Measurements from ENCODE around the gene MORC2.

MORC2 gene

GRCh38 chr22:30948930-30949342 lies 19.6 kb downstream of the MORC2 start:
- no peaks in the 10 kb centered on the region for H3K27me3 ChIP-seq (ENCODE audit: insufficient read depth, poor library complexity, severe bottlenecking)
- DNase-seq (ENCODE audit: low read depth in 1 of 2, low spot score in 1 of 2) = no peak
- TF ChIP-seq, protein P1, sequence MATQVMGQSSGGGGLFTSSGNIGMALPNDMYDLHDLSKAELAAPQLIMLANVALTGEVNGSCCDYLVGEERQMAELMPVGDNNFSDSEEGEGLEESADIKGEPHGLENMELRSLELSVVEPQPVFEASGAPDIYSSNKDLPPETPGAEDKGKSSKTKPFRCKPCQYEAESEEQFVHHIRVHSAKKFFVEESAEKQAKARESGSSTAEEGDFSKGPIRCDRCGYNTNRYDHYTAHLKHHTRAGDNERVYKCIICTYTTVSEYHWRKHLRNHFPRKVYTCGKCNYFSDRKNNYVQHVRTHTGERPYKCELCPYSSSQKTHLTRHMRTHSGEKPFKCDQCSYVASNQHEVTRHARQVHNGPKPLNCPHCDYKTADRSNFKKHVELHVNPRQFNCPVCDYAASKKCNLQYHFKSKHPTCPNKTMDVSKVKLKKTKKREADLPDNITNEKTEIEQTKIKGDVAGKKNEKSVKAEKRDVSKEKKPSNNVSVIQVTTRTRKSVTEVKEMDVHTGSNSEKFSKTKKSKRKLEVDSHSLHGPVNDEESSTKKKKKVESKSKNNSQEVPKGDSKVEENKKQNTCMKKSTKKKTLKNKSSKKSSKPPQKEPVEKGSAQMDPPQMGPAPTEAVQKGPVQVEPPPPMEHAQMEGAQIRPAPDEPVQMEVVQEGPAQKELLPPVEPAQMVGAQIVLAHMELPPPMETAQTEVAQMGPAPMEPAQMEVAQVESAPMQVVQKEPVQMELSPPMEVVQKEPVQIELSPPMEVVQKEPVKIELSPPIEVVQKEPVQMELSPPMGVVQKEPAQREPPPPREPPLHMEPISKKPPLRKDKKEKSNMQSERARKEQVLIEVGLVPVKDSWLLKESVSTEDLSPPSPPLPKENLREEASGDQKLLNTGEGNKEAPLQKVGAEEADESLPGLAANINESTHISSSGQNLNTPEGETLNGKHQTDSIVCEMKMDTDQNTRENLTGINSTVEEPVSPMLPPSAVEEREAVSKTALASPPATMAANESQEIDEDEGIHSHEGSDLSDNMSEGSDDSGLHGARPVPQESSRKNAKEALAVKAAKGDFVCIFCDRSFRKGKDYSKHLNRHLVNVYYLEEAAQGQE (IDR thresholded peaks at IDR 0.05; ENCODE audit: insufficient replicate concordance, low read depth) = no peak
- TF ChIP-seq GABPA (IDR thresholded peaks at IDR 0.05; ENCODE audit: low read depth) (no peak), CTCF (IDR thresholded peaks at IDR 0.05; ENCODE audit: insufficient read depth, low read length) (no peak), SPI1 (IDR thresholded peaks at IDR 0.05; ENCODE audit: borderline replicate concordance, low read depth) (no peak), POLR2AphosphoS5 (IDR thresholded peaks at IDR 0.05; ENCODE audit: low read depth) (no peak)

DNA sequence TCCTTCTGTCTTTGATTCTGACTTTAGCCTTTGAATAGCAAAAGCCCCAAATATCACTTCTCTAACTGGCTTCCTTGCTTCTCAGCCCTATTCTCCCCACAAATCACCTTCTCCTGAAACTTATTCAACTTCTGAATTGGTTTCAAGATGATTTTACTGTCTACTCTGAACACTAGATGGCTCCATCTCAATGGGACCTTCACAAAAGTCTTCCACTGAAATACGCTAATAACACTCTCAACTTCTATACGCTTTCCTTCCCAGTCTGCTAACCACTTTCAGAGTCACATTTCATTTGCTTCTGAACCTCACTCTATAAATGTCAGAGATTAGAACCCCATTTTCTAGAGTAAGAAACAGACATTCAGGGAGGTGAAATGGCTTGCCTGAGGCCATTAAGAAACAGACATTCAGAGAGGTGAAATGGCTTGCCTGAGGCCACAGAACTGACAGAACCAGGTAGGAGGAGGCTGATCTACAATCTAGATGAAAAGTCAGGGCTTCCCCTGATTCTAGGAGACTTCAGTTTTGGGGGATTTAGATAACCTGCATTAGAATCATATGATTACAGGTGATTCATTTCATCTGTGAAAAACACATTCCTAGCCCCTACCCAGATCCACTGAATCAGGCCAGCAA lies 20.6 kb downstream of the MORC2 start:
- TF ChIP-seq, protein P1 (IDR thresholded peaks at IDR 0.05; ENCODE audit: insufficient replicate concordance, low read depth) = no peak
- TF ChIP-seq GABPA (IDR thresholded peaks at IDR 0.05; ENCODE audit: low read depth) (no peak), POLR2AphosphoS5 (IDR thresholded peaks at IDR 0.05; ENCODE audit: low read depth) (no peak), CTCF (IDR thresholded peaks at IDR 0.05; ENCODE audit: insufficient read depth, low read length) (peak; percentile 7), SPI1 (IDR thresholded peaks at IDR 0.05; ENCODE audit: borderline replicate concordance, low read depth) (no peak)
- no peak overlapping the region for H3K27ac ChIP-seq (replicated peaks)
- no peaks in the 10 kb centered on the region for H3K27me3 ChIP-seq (ENCODE audit: insufficient read depth, poor library complexity, severe bottlenecking)
- no peak overlapping the region for H3K4me3 ChIP-seq (replicated peaks; ENCODE audit: insufficient read depth, low read length)
- DNase-seq (ENCODE audit: low read depth in 1 of 2, low spot score in 1 of 2) = no peak

More at GRCh38 chr22:30948930-30949342, 19.6 kb downstream of the MORC2 start:
- no peak overlapping the region for H3K4me3 ChIP-seq (replicated peaks; ENCODE audit: insufficient read depth, low read length)
- no peak overlapping the region for H3K27ac ChIP-seq (replicated peaks)

DNA sequence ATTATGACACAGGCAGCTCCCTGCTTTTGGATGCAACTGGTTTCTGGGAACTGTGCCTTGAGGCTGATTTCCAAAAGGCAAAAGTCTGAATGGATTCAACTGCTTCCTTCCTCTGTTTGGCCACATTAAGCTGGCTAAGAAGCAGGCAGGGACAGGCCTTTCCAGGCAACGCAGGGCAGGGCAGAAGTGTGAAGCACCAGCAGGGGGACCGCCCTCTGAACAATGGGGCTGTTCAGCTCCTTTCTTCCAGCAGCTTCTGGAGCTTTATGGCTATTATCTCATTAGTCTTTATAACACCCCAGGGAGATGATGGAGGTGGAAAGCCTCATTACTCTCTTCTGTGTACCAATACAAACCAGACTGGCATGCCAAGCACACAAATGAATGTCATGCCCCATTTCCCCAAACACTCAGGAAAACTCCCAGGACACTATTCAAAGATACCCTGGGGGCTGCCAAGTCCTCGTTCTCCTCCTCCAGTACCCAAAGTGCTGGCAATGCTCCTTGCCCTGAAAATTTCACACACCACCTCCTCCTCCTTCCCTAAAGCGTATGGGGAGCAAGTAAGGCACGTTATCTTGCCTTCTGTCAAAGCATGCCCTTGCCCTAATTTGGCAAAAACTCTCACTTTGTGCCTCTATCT lies 21.3 kb downstream of the MORC2 start:
- TF ChIP-seq, protein P1 (IDR thresholded peaks at IDR 0.05; ENCODE audit: insufficient replicate concordance, low read depth) = no peak
- no peak for TF ChIP-seq GABPA (IDR thresholded peaks at IDR 0.05; ENCODE audit: low read depth)
- TF ChIP-seq SPI1 (IDR thresholded peaks at IDR 0.05; ENCODE audit: borderline replicate concordance, low read depth) = no peak
- no peak for TF ChIP-seq CTCF (IDR thresholded peaks at IDR 0.05; ENCODE audit: insufficient read depth, low read length)
- TF ChIP-seq POLR2AphosphoS5 (IDR thresholded peaks at IDR 0.05; ENCODE audit: low read depth) = no peak
- no peak overlapping the region for H3K27ac ChIP-seq (replicated peaks)
- no peak overlapping the region for H3K4me3 ChIP-seq (replicated peaks; ENCODE audit: insufficient read depth, low read length)
- no peaks in the 10 kb centered on the region for H3K27me3 ChIP-seq (ENCODE audit: insufficient read depth, poor library complexity, severe bottlenecking)
- DNase-seq (ENCODE audit: low read depth in 1 of 2, low spot score in 1 of 2) = no peak
